HG03064 (cell line): ENCODE results near the gene LYRM1.

Experiments used
- ATAC-seq: cut with Tn5 transposase; IDR thresholded peaks from one replicate; pipeline ENCODE4 v1.9.1; 2021; ENCODE audit warnings: low read depth; ENCODE audit not compliant: unreplicated experiment

The LYRM1 gene

GRCh38 chr16:20871258-20871657 is 29.3 kb upstream of the LYRM1 start:
- ATAC-seq: no peak

GRCh38 chr16:20871941-20872815 is 28.4 kb upstream of the LYRM1 start:
- no peak for ATAC-seq

- ATAC-seq: no peak
Observed at GRCh38 chr16:20873331-20873730, 27.2 kb upstream of the LYRM1 start.

GRCh38 chr16:20874088-20874581 is 26.4 kb upstream of the LYRM1 start:
- ATAC-seq: no peak

GRCh38 chr16:20875355-20875650 is 25.3 kb upstream of the LYRM1 start:
- no peak for ATAC-seq

GRCh38 chr16:20878682-20879147 is 21.9 kb upstream of the LYRM1 start:
- no peak for ATAC-seq

- ATAC-seq: no peak
Observed at GRCh38 chr16:20879175-20880040, 21.2 kb upstream of the LYRM1 start.

GRCh38 chr16:20880867-20881502 is 19.6 kb upstream of the LYRM1 start:
- no peak for ATAC-seq

GRCh38 chr16:20881503-20881878 is 19.1 kb upstream of the LYRM1 start:
- ATAC-seq: no peak

- ATAC-seq: no peak
Observed at GRCh38 chr16:20883554-20884239, 16.9 kb upstream of the LYRM1 start.

- no peak for ATAC-seq
Observed at GRCh38 chr16:20884240-20884556, 16.4 kb upstream of the LYRM1 start.

GRCh38 chr16:20886320-20886719 is 14.3 kb upstream of the LYRM1 start:
- ATAC-seq: no peak

GRCh38 chr16:20887207-20887606 is 13.4 kb upstream of the LYRM1 start:
- no peak for ATAC-seq

- no peak for ATAC-seq
Observed at GRCh38 chr16:20889625-20890275, 10.8 kb upstream of the LYRM1 start.

GRCh38 chr16:20894388-20894787 is 6.2 kb upstream of the LYRM1 start:
- no peak for ATAC-seq

- no peak for ATAC-seq
Observed at GRCh38 chr16:20897253-20897897, 3.2 kb upstream of the LYRM1 start.

- no peak for ATAC-seq
Observed at GRCh38 chr16:20897922-20898321, 2.6 kb upstream of the LYRM1 start.

GRCh38 chr16:20899071-20899470 is 1.5 kb upstream of the LYRM1 start:
- ATAC-seq: no peak

GRCh38 chr16:20899477-20900298 is 883 bp upstream of the LYRM1 start:
- ATAC-seq: no peak
